ENCODE data around the gene DEFB113.

DNA sequence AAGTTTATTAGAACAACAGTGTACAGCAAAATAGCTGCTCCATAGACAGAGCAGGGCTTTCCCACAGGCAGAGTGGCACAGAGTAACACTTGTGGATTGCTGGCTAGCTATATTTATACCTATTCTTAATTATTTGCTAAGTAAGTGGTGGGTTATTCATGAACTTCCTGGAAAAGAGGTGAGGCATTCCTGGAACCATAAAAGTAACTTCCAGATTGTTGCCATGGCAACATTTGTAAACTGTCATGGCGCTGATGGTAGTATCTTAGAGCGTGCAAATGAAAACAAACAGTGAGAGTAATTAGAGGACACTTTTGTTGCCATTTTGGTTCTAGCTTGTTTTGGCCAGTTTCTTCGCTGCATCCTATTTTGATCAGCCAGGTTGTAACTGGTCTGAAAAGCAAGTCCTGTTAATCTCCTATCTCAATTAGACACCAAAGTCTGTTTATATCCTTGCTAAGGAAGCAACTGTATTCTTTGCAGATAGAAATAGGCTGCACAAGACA is 29.4 kb downstream of the DEFB113 start:
- TF ChIP-seq, protein P1, sequence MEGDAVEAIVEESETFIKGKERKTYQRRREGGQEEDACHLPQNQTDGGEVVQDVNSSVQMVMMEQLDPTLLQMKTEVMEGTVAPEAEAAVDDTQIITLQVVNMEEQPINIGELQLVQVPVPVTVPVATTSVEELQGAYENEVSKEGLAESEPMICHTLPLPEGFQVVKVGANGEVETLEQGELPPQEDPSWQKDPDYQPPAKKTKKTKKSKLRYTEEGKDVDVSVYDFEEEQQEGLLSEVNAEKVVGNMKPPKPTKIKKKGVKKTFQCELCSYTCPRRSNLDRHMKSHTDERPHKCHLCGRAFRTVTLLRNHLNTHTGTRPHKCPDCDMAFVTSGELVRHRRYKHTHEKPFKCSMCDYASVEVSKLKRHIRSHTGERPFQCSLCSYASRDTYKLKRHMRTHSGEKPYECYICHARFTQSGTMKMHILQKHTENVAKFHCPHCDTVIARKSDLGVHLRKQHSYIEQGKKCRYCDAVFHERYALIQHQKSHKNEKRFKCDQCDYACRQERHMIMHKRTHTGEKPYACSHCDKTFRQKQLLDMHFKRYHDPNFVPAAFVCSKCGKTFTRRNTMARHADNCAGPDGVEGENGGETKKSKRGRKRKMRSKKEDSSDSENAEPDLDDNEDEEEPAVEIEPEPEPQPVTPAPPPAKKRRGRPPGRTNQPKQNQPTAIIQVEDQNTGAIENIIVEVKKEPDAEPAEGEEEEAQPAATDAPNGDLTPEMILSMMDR (IDR thresholded peaks at IDR 0.05): no peak
- no peak for TF ChIP-seq POLR2A (IDR thresholded peaks at IDR 0.05)
- no peak for TF ChIP-seq EP300 (IDR thresholded peaks at IDR 0.05)
